HEK293T (cell line): ENCODE results near the gene MFSD6.

ENCODE experiments used
- ELF4 ChIP-seq: fragments of 450-650 bp; IDR thresholded peaks from 2 replicates; pipeline ENCODE4 v1.6.1; 2017; ENCODE audit warnings: antibody characterized with exemption
- SP1 ChIP-seq: fragments of 450-650 bp; IDR thresholded peaks from 2 replicates; pipeline ENCODE4 v1.6.1; 2017
- ZNF384 ChIP-seq: fragments of 450-650 bp; IDR thresholded peaks from 2 replicates; pipeline ENCODE4 v1.6.1; 2016

GRCh38 chr2:190367091-190367490 lies 41.1 kb upstream of the MFSD6 start:
- TF ChIP-seq ELF4 (no peak), ZNF384 (no peak), SP1 (no peak)
